Liver (tissue), 9 donors: ENCODE data around the gene SNRPA1. TPM values are rescaled to one million over a fixed set of nuclear protein-coding genes. Genes with fewer than 3 reads are reported as not detected.

Experiments
- DNase-seq: peaks from one replicate; pipeline ENCODE4 v3.0.0-alpha.2; 2017; ENCODE audit warnings: low spot score
- H3K27ac ChIP-seq, 2 donors: one replicate each; pipeline ENCODE4 v1.7.0; 2013; ENCODE audit warnings: inconsistent platforms in 2 of 2, low read length in 2 of 2, control low read depth in 1 of 2, low read depth in 1 of 2, mild to moderate bottlenecking in 1 of 2
- H3K27me3 ChIP-seq, 4 donors: one replicate each; pipeline versions ENCODE4 v1.6.1 to v1.7.0; 2013; ENCODE audit warnings: low read length in 3 of 4, inconsistent platforms in 1 of 4, mild to moderate bottlenecking in 1 of 4, moderate library complexity in 1 of 4; ENCODE audit not compliant: control insufficient read depth in 4 of 4, insufficient read depth in 4 of 4
- H3K36me3 ChIP-seq, 4 donors: one replicate each; pipeline versions ENCODE4 v1.6.1 to v1.7.0; 2013; ENCODE audit warnings: low read length in 3 of 4, mild to moderate bottlenecking in 3 of 4, low read depth in 1 of 4, moderate library complexity in 1 of 4; ENCODE audit not compliant: control insufficient read depth in 4 of 4, insufficient read depth in 3 of 4
- H3K4me1 ChIP-seq, 4 donors: one replicate each; pipeline versions ENCODE4 v1.6.1 to v1.7.0; 2013; ENCODE audit warnings: low read length in 3 of 4, mild to moderate bottlenecking in 3 of 4, moderate library complexity in 1 of 4; ENCODE audit not compliant: control insufficient read depth in 4 of 4, insufficient read depth in 4 of 4
- H3K4me3 ChIP-seq, 3 donors: one replicate each; pipeline versions ENCODE4 v1.6.1 to v1.7.0; 2013; ENCODE audit warnings: low read length in 3 of 3, control low read depth in 1 of 3, low read depth in 1 of 3, mild to moderate bottlenecking in 1 of 3
- H3K9ac ChIP-seq, 2 donors: one replicate each; pipeline ENCODE4 v1.7.0; 2013; ENCODE audit warnings: low read length in 2 of 2, mild to moderate bottlenecking in 2 of 2, moderate library complexity in 2 of 2, control low read depth in 1 of 2, low read depth in 1 of 2
- H3K9me3 ChIP-seq, 4 donors: one replicate each; pipeline versions ENCODE4 v1.6.1 to v1.7.0; 2013; ENCODE audit warnings: low read length in 3 of 4; ENCODE audit not compliant: control insufficient read depth in 4 of 4
- EGR1 ChIP-seq, 2 donors: IDR thresholded peaks; 2 replicates each; pipeline ENCODE4 v1.6.1; 2016 to 2018; ENCODE audit warnings: antibody characterized with exemption in 2 of 2, low read depth in 2 of 2
- FOXA1 ChIP-seq: IDR thresholded peaks from 2 replicates; pipeline ENCODE4 v1.6.1; 2016; ENCODE audit warnings: antibody characterized with exemption
- FOXA2 ChIP-seq: IDR thresholded peaks from 2 replicates; pipeline ENCODE4 v1.6.1; 2016; ENCODE audit warnings: antibody characterized with exemption
- GABPA ChIP-seq, 2 donors: IDR thresholded peaks in 1 of 2; conservative IDR thresholded peaks in 1 of 2; 2 replicates each; pipeline ENCODE4 v1.6.1; 2016; ENCODE audit warnings: antibody characterized with exemption in 2 of 2, mild to moderate bottlenecking in 1 of 2, moderate library complexity in 1 of 2
- HNF4A ChIP-seq, 2 donors: conservative IDR thresholded peaks; 2 replicates each; pipeline ENCODE4 v1.6.1; 2016; ENCODE audit warnings: antibody characterized with exemption in 2 of 2, mild to moderate bottlenecking in 2 of 2
- HNF4G ChIP-seq: IDR thresholded peaks from 2 replicates; pipeline ENCODE4 v1.6.1; 2016; ENCODE audit warnings: antibody characterized with exemption
- JUND ChIP-seq, 2 donors: IDR thresholded peaks; 2 replicates each; pipeline ENCODE4 v1.6.1; 2016; ENCODE audit warnings: antibody characterized with exemption in 2 of 2
- MAX ChIP-seq: IDR thresholded peaks from 2 replicates; pipeline ENCODE4 v1.6.1; 2016; ENCODE audit warnings: antibody characterized with exemption
- NR2F2 ChIP-seq: IDR thresholded peaks from 2 replicates; pipeline ENCODE4 v1.6.1; 2016; ENCODE audit warnings: antibody characterized with exemption
- RAD21 ChIP-seq, 2 donors: IDR thresholded peaks; 2 replicates each; pipeline ENCODE4 v1.6.1; 2016; ENCODE audit warnings: antibody characterized with exemption in 2 of 2, mild to moderate bottlenecking in 2 of 2
- REST ChIP-seq: IDR thresholded peaks from 2 replicates; pipeline ENCODE4 v1.6.1; 2016; ENCODE audit warnings: antibody characterized with exemption, mild to moderate bottlenecking
- RXRA ChIP-seq, 2 donors: IDR thresholded peaks; 2 replicates each; pipeline ENCODE4 v1.6.1; 2017 to 2018; ENCODE audit warnings: antibody characterized with exemption in 2 of 2, mild to moderate bottlenecking in 1 of 2
- TAF1 ChIP-seq: conservative IDR thresholded peaks from 2 replicates; pipeline ENCODE4 v1.6.1; 2016; ENCODE audit warnings: antibody characterized with exemption, mild to moderate bottlenecking
- YY1 ChIP-seq: IDR thresholded peaks from 2 replicates; pipeline ENCODE4 v1.6.1; 2016; ENCODE audit warnings: antibody characterized with exemption, mild to moderate bottlenecking
- ZBTB33 ChIP-seq: IDR thresholded peaks from 2 replicates; pipeline ENCODE4 v1.6.1; 2016; ENCODE audit warnings: antibody characterized with exemption
- WGBS: extraction: QIAGEN DNeasy Blood & Tissue Kit; methylation state at CpG from one replicate; pipeline ENCODE4 v1.1.7; 2013; 5-methylcytosine and 5-hydroxymethylcytosine counted together
- polyA plus RNA-seq, 2 donors: library from polyadenylated mRNA; stranded (reverse) in 1 of 2; unstranded in 1 of 2; fragments of 200-250 nt in 1 of 2; fragments of >200 nt in 1 of 2; fragmentation: Nextera tagmentation in 1 of 2; extraction: Ambion mirVana in 1 of 2; gene quantifications; one replicate each; pipeline versions ENCODE4 v1.2.1 to v1.2.3, GENCODE V29; 2013 to 2015
- total RNA-seq, 2 donors: library from RNA; depleted of rRNA; stranded (reverse); fragments of >200 nt; gene quantifications; one replicate each; pipeline ENCODE4 v1.2.3, GENCODE V29; 2014
- TF ChIP-seq, protein P1 (sequence below): IDR thresholded peaks from 2 replicates; pipeline ENCODE4 v1.6.1; 2016; ENCODE audit warnings: antibody characterized with exemption
- donor health status: healthy.
- donor health status: healthy.
- donor health status: healthy.
- donor health status: healthy.
- donor health status: healthy.

The SNRPA1 gene
- total and polyA plus RNA-seq, 4 donors: 12.7 to 31.7 (median 18.0) TPM

DNA sequence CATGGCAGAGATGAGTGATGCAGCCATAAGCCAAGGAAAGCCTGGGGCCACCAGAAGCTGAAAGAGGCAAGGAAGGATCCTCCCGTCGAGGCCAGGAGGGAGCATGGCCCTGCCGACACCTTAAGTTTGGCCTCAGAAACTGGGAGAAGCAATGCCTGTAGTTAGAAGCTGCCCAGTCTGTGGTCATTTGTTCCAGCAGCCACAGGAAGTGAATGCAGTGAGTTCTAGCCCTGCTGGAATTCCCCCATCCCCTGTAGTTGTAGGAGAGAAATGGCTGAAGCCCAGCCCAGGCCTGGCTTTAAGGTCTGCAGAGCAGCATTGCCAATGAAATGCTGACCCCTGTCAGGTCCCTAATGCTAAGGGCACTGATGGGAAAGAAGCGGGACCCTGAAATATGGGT lies 31.0 kb downstream of the SNRPA1 start (continued):
- TF ChIP-seq ZBTB33 (no peak), EGR1 (IDR thresholded peaks at IDR 0.05; ENCODE audit: low read depth in 2 of 2) (no peak), YY1 (no peak), NR2F2 (no peak)
- TF ChIP-seq, protein P1, sequence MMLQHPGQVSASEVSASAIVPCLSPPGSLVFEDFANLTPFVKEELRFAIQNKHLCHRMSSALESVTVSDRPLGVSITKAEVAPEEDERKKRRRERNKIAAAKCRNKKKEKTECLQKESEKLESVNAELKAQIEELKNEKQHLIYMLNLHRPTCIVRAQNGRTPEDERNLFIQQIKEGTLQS: no peak

- Histone ChIP-seq H3K27ac (no peak overlapping the region), H3K4me1 (peaks cover 0 to 4% (median 0%) of the 10 kb centered on the region in 4 donors), H3K4me3 (no peak overlapping the region), H3K9ac (no peak overlapping the region), H3K27me3 (no peaks in the 10 kb centered on the region), H3K9me3 (no peaks in the 10 kb centered on the region), H3K36me3 (no peaks in the 10 kb centered on the region)
- DNase-seq: no peak
- TF ChIP-seq REST (no peak), YY1 (no peak), EGR1 (IDR thresholded peaks at IDR 0.05; ENCODE audit: low read depth in 2 of 2) (no peak), RXRA (IDR thresholded peaks at IDR 0.05) (no peak), JUND (IDR thresholded peaks at IDR 0.05) (no peak), HNF4A (conservative IDR thresholded peaks at IDR 0.05) (no peak), HNF4G (no peak), FOXA1 (no peak), NR2F2 (no peak), FOXA2 (no peak), GABPA (IDR thresholded peaks at IDR 0.05 in 1 of 2, conservative IDR thresholded peaks at IDR 0.05 in 1 of 2) (no peak), MAX (no peak), RAD21 (IDR thresholded peaks at IDR 0.05) (no peak), TAF1 (no peak)
- TF ChIP-seq, protein P1: no peak
- WGBS: 70% methylated on average over 4 of the region's 4 CpGs
Measured at GRCh38 chr15:101262551-101262950, 32.5 kb downstream of the SNRPA1 start.
